Endothelial cell of umbilical vein (primary cell): ENCODE results near the gene COL4A1. TPM values are rescaled to one million over a fixed set of nuclear protein-coding genes. Genes with fewer than 3 reads are reported as not detected.
A peak's percentile ranks its signal among the peaks of the same experiment; 100 is the strongest.

Source experiments
- BruUV-seq: library from RNA; stranded (reverse); fragments of 400-500 nt; replicated peaks from 2 replicates; lab custom pipeline; 2021; lab: Mats Ljungman, UMichigan
- CTCF ChIA-PET: fragments of 300-600, 350-600 bp; sonication (Branson Sonifier 250); formaldehyde crosslinking; loops from one replicate; lab custom pipeline; 2021; ENCODE audit warnings: antibody characterized with exemption, inconsistent platforms; lab: Charles Lee
- POLR2A ChIA-PET: fragments of 300-600, 350-600 bp; sonication (Branson Sonifier 250); formaldehyde crosslinking; loops from one replicate; lab custom pipeline; 2021; ENCODE audit warnings: antibody characterized with exemption, inconsistent platforms; lab: Charles Lee
- DNase-seq: peaks from one replicate; pipeline ENCODE4 v3.0.0-alpha.2; 2011; ENCODE audit warnings: low read depth, low spot score
- FAIRE-seq: peaks from 2 replicates; lab custom pipeline; 2011; peaks lifted over from hg19 to GRCh38; lab: Jason Lieb, UNC
- H2AFZ ChIP-seq: 2 replicates; pipeline ENCODE4 v1.6.0; 2012; ENCODE audit warnings: low read depth, low read length, control low read depth, inconsistent platforms
- H3K27ac ChIP-seq: 2 replicates; pipeline ENCODE4 v1.5.1; 2011; ENCODE audit warnings: low read depth, mild to moderate bottlenecking, control low read depth, low read length, moderate library complexity; ENCODE audit not compliant: insufficient read depth
- H3K27me3 ChIP-seq, 2 experiments: 2 replicates each; pipeline versions ENCODE4 v1.6.0 to v1.6.1; 2011; ENCODE audit warnings: low read length in 2 of 2, mixed read lengths in 1 of 2; ENCODE audit not compliant: control insufficient read depth in 2 of 2, insufficient read depth in 2 of 2
- H3K36me3 ChIP-seq, 2 experiments: 2 replicates in 1 of 2; 3 replicates in 1 of 2; pipeline ENCODE4 v1.5.1; 2011; ENCODE audit warnings: low read length in 2 of 2, mild to moderate bottlenecking in 1 of 2, moderate library complexity in 1 of 2; ENCODE audit not compliant: control insufficient read depth in 2 of 2, insufficient read depth in 2 of 2; ENCODE audit errors: extremely low read depth in 1 of 2
- H3K4me1 ChIP-seq: 3 replicates; pipeline ENCODE4 v1.5.1; 2011; ENCODE audit warnings: mild to moderate bottlenecking, low read length; ENCODE audit not compliant: control insufficient read depth, insufficient read depth; ENCODE audit errors: extremely low read depth
- H3K4me2 ChIP-seq: 2 replicates; pipeline ENCODE4 v1.6.1; 2011; ENCODE audit warnings: low read length, control low read depth, mixed read lengths; ENCODE audit not compliant: insufficient read depth
- H3K4me3 ChIP-seq, 3 experiments: fragments of 200-600 bp in 1 of 3; sonication (generic), shearing (Covaris generic) in 1 of 3; replicated peaks in 1 of 3; 2 replicates each; pipeline ENCODE4 v1.5.1; 2011 to 2016; ENCODE audit warnings: control low read depth in 3 of 3, low read length in 3 of 3, mild to moderate bottlenecking in 2 of 3, inconsistent platforms in 1 of 3, low read depth in 1 of 3, moderate library complexity in 1 of 3; ENCODE audit not compliant: insufficient read depth in 1 of 3
- H3K79me2 ChIP-seq: 2 replicates; pipeline ENCODE4 v1.6.0; 2012; ENCODE audit warnings: low read length, inconsistent platforms; ENCODE audit not compliant: control insufficient read depth, insufficient read depth
- H3K9ac ChIP-seq: replicated peaks from 2 replicates; pipeline ENCODE3; 2011; ENCODE audit warnings: low read length, control low read depth; ENCODE audit not compliant: insufficient read depth; ENCODE audit errors: extremely low read depth
- H3K9me1 ChIP-seq: replicated peaks from 3 replicates; pipeline ENCODE4 v1.6.0; 2011; ENCODE audit warnings: mild to moderate bottlenecking, low read length; ENCODE audit not compliant: control insufficient read depth, insufficient read depth; ENCODE audit errors: extremely low read depth
- H3K9me3 ChIP-seq: replicated peaks from 2 replicates; pipeline ENCODE4 v1.5.1; 2012; ENCODE audit warnings: low read length, inconsistent platforms; ENCODE audit not compliant: control insufficient read depth, insufficient read depth
- H4K20me1 ChIP-seq: replicated peaks from 2 replicates; pipeline ENCODE3; 2011; ENCODE audit warnings: mild to moderate bottlenecking, low read length; ENCODE audit not compliant: control insufficient read depth, insufficient read depth; ENCODE audit errors: extremely low read depth
- CTCF ChIP-seq, 2 donors: IDR thresholded peaks; 1 replicate in 1 of 2; 2 replicates in 1 of 2; pipeline ENCODE4 v1.5.1; 2011; ENCODE audit warnings: low read length in 2 of 2, mild to moderate bottlenecking in 2 of 2, moderate library complexity in 2 of 2, control low read depth in 1 of 2, inconsistent platforms in 1 of 2, low read depth in 1 of 2; ENCODE audit not compliant: insufficient read depth in 1 of 2; ENCODE audit errors: extremely low read depth in 1 of 2
- EZH2 ChIP-seq: IDR thresholded peaks from 2 replicates; pipeline ENCODE4 v1.6.1; 2012; ENCODE audit warnings: borderline replicate concordance, low read depth, mild to moderate bottlenecking, moderate library complexity, low read length, inconsistent platforms; ENCODE audit not compliant: severe bottlenecking
- FOS ChIP-seq: IDR thresholded peaks from 2 replicates; pipeline ENCODE4 v1.6.1; 2011; ENCODE audit warnings: mild to moderate bottlenecking, low read length, moderate library complexity, borderline replicate concordance; ENCODE audit not compliant: insufficient read depth
- GATA2 ChIP-seq: IDR thresholded peaks from 2 replicates; pipeline ENCODE4 v1.7.0; 2011; ENCODE audit warnings: low read depth, mild to moderate bottlenecking, moderate library complexity, mixed read lengths, low read length; ENCODE audit not compliant: insufficient read length, insufficient read depth
- JUN ChIP-seq: IDR thresholded peaks from 2 replicates; pipeline ENCODE4 v1.6.1; 2011; ENCODE audit warnings: borderline replicate concordance, low read depth; ENCODE audit not compliant: insufficient read length, insufficient read depth
- MAX ChIP-seq: IDR thresholded peaks from 2 replicates; pipeline ENCODE4 v1.6.1; 2011; ENCODE audit not compliant: insufficient read depth, insufficient read length
- MYC ChIP-seq: IDR thresholded peaks from one replicate; pipeline ENCODE4 v1.6.1; 2011; ENCODE audit warnings: mild to moderate bottlenecking, low read depth, low read length
- POLR2A ChIP-seq: IDR thresholded peaks from 2 replicates; pipeline ENCODE4 v1.6.1; 2012; ENCODE audit warnings: low read depth, mild to moderate bottlenecking, control low read depth, low read length
- POLR2AphosphoS5 ChIP-seq: IDR thresholded peaks from 2 replicates; pipeline ENCODE4 v1.6.1; 2012; ENCODE audit warnings: low read depth, mild to moderate bottlenecking, control low read depth, low read length, moderate library complexity; ENCODE audit not compliant: insufficient read depth
- dilution Hi-C: fragments of 300-500 bp; cut with MboI; formaldehyde crosslinking; loops from one replicate; pipeline ENCODE4 v1.15.0; 2019; ENCODE audit warnings: low sequenced_read_pairs; ENCODE audit not compliant: extremely low pct_ligation_motif_present
- intact Hi-C: fragments of 100-400 bp; cut with micrococcal nuclease; formaldehyde crosslinking; loops from one replicate; pipeline ENCODE4 v1.10.0; 2022
- polyA plus RNA-seq, 4 experiments: library from polyadenylated mRNA; depleted of rRNA in 3 of 4; stranded (reverse) in 3 of 4; unstranded in 1 of 4; fragments of >200 nt; gene quantifications; 2 replicates each; pipeline versions ENCODE4 v1.2.1 to v1.2.3, GENCODE V29; 2011 to 2012; ENCODE audit warnings: missing spikeins in 1 of 4
- total RNA-seq: library from RNA; stranded (reverse); gene quantifications from 2 replicates; pipeline ENCODE4 v1.2.3, GENCODE V29; 2021

COL4A1 gene
- total and polyA plus RNA-seq, 2 donors (not counting 3 experiments of a cell fraction or from before 2014, with no cell fraction given): 384 to 1,119 TPM

GRCh38 chr13:110351636-110352420 is 44.9 kb upstream of the COL4A1 start:
- no peak overlapping the region for H3K9ac ChIP-seq
- peaks cover 40% of the 10 kb centered on the region for H3K79me2 ChIP-seq
- TF ChIP-seq FOS: no peak
- TF ChIP-seq GATA2: peak; percentile 55
- no peaks in the 10 kb centered on the region for H3K9me1 ChIP-seq
- peaks cover 2% of the 10 kb centered on the region for H4K20me1 ChIP-seq
- no peak overlapping the region for H2AFZ ChIP-seq
- no peak overlapping the region for H3K27ac ChIP-seq
- dilution Hi-C loops: no loop called here
- FAIRE-seq (no peak), DNase-seq (no peak)
- no peaks in the 10 kb centered on the region for H3K36me3 ChIP-seq
- ChIA-PET CTCF (interaction anchor here (1.0 to 2.5 kb wide), 5 partner anchors 10 to 104 kb away, joined by 3 to 9 read pairs (median 4); no protein-coding TSS in a partner anchor), POLR2A (no interaction called here)
- peaks cover 28% of the 10 kb centered on the region for H3K4me1 ChIP-seq
- no peak overlapping the region for H3K4me3 ChIP-seq
- no peak overlapping the region for H3K4me2 ChIP-seq
- no TSS peak for BruUV-seq
- H3K27me3 ChIP-seq: peaks cover 0 to 2% of the 10 kb centered on the region in 2 experiments
- intact Hi-C loops: no loop called here
- H3K9me3 ChIP-seq: no peaks in the 10 kb centered on the region

- peaks cover 0 to 1% of the 10 kb centered on the region in 2 experiments for H3K36me3 ChIP-seq
- dilution Hi-C loops (no loop called here), intact Hi-C loops (no loop called here)
- no peak overlapping the region for H3K4me2 ChIP-seq
- H4K20me1 ChIP-seq: peaks cover 2% of the 10 kb centered on the region
- BruUV-seq: no TSS peak
- peaks cover 0 to 2% of the 10 kb centered on the region in 2 experiments for H3K27me3 ChIP-seq
- no peak overlapping the region for H2AFZ ChIP-seq
- H3K4me3 ChIP-seq: no peak overlapping the region
- H3K9ac ChIP-seq: no peak overlapping the region
- no peak for TF ChIP-seq GATA2
- no peak for TF ChIP-seq POLR2A
- no peak for TF ChIP-seq MYC
- TF ChIP-seq CTCF (IDR thresholded peaks at IDR 0.05; ENCODE audit: extremely low read depth in 1 of 2, insufficient read depth in 1 of 2, low read depth in 1 of 2, low read length in 2 of 2): no peak
- TF ChIP-seq MAX: no peak
- TF ChIP-seq POLR2AphosphoS5: no peak
- no peak for TF ChIP-seq JUN
- no peak for TF ChIP-seq EZH2
- TF ChIP-seq FOS: no peak
- POLR2A ChIA-PET: no interaction called here
- peaks cover 46% of the 10 kb centered on the region for H3K79me2 ChIP-seq
- H3K4me1 ChIP-seq: peaks cover 33% of the 10 kb centered on the region
- CTCF ChIA-PET: interaction anchor here (1.0 to 1.7 kb wide), 2 partner anchors 10 to 103 kb away, joined by 5 to 6 read pairs; no protein-coding TSS in a partner anchor
- FAIRE-seq: no peak
- H3K9me1 ChIP-seq: no peaks in the 10 kb centered on the region
- DNase-seq: no peak
- no peaks in the 10 kb centered on the region for H3K9me3 ChIP-seq
- H3K27ac ChIP-seq: no peak overlapping the region
Measured at GRCh38 chr13:110350509-110350908, 43.6 kb upstream of the COL4A1 start.
